ENCODE measurements around the gene BMPR1A. TPM values are rescaled to one million over a fixed set of nuclear protein-coding genes. Genes with fewer than 3 reads are reported as not detected.

The BMPR1A gene
- total RNA-seq, 2 experiments from 2014 or later = 0.47 to 1.1 TPM

DNA sequence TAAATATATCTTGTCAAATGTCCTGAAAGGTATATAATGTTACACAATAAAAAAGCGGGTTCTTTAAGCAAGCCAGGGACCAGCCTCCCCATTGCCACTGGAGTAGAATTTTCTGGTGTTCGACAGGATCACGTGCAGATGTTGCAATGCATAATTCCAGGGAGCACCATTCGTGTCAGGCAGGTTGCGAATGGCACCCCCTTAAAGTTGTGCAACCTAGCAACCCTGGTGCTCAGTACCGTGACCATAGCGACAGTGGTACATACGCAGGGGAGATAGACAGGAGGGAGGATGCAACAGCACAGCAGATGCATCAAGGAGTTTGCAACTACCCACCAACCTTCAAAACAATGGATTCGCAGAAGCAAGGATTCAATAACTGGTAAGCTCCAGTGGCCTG is 6.6 kb upstream of the BMPR1A start:
- CTCF ChIA-PET (ENCODE audit: unreplicated experiment) = no interaction called here
- DNase-seq (ENCODE audit: low spot score) = no peak
- Histone ChIP-seq H3K79me2 (ENCODE audit: insufficient read depth, low read depth, low read length) (no peaks in the 10 kb centered on the region), H3K27ac (ENCODE audit: low read depth, low read length, poor library complexity, severe bottlenecking) (no peak overlapping the region), H3K9me3 (ENCODE audit: low read length) (no peaks in the 10 kb centered on the region), H3K36me3 (ENCODE audit: insufficient read depth, low read length) (no peaks in the 10 kb centered on the region), H3K4me1 (ENCODE audit: insufficient read depth, low read length, poor library complexity, severe bottlenecking) (peaks cover 6% of the 10 kb centered on the region), H3K4me2 (ENCODE audit: low read length) (no peak overlapping the region), H3K4me3 (ENCODE audit: low read depth, low read length, poor library complexity, severe bottlenecking) (no peak overlapping the region), H3K9me2 (ENCODE audit: insufficient read depth, low read length) (no peaks in the 10 kb centered on the region), H4K20me1 (ENCODE audit: insufficient read depth, low read length) (no peaks in the 10 kb centered on the region), H2AFZ (ENCODE audit: low read length) (no peak overlapping the region)
- no TSS peak for BruUV-seq (replicated peaks)
- intact Hi-C loops (cut with micrococcal nuclease; ENCODE audit: unreplicated experiment) = no loop called here
- POLR2A ChIA-PET = interaction anchor here (1.0 kb wide), 1 partner anchor 15 kb away, joined by 3 read pairs; no protein-coding TSS in a partner anchor
- no peak for TF ChIP-seq EZH2phosphoT487 (IDR thresholded peaks at IDR 0.05; ENCODE audit: borderline replicate concordance, low read depth, low read length)
- TF ChIP-seq, protein P1, sequence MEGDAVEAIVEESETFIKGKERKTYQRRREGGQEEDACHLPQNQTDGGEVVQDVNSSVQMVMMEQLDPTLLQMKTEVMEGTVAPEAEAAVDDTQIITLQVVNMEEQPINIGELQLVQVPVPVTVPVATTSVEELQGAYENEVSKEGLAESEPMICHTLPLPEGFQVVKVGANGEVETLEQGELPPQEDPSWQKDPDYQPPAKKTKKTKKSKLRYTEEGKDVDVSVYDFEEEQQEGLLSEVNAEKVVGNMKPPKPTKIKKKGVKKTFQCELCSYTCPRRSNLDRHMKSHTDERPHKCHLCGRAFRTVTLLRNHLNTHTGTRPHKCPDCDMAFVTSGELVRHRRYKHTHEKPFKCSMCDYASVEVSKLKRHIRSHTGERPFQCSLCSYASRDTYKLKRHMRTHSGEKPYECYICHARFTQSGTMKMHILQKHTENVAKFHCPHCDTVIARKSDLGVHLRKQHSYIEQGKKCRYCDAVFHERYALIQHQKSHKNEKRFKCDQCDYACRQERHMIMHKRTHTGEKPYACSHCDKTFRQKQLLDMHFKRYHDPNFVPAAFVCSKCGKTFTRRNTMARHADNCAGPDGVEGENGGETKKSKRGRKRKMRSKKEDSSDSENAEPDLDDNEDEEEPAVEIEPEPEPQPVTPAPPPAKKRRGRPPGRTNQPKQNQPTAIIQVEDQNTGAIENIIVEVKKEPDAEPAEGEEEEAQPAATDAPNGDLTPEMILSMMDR (conservative IDR thresholded peaks at IDR 0.05; ENCODE audit: low read length) = no peak

DNA sequence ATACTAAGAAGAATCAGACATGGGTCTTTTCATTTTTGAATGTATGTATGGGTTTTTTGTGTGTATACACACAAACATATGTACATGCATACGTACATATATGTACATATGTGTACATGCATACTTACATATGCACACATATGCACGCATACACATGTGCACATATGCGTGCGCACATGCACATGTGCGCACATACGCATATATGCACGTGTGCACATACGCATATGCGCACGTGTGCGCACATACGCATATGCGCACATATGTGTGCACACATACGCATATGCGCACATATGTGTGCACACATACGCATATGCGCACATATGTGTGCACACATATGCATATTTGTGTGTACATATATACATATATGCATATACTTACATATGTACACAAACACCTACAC is 4.9 kb upstream of the BMPR1A start:
- BruUV-seq (replicated peaks) = no TSS peak
- Histone ChIP-seq H3K4me3 (ENCODE audit: low read depth, low read length, poor library complexity, severe bottlenecking) (no peak overlapping the region), H3K9me3 (ENCODE audit: low read length) (no peaks in the 10 kb centered on the region), H4K20me1 (ENCODE audit: insufficient read depth, low read length) (no peaks in the 10 kb centered on the region), H3K27ac (ENCODE audit: low read depth, low read length, poor library complexity, severe bottlenecking) (no peak overlapping the region), H3K4me2 (ENCODE audit: low read length) (no peak overlapping the region), H3K36me3 (ENCODE audit: insufficient read depth, low read length) (no peaks in the 10 kb centered on the region), H3K9me2 (ENCODE audit: insufficient read depth, low read length) (no peaks in the 10 kb centered on the region), H3K79me2 (ENCODE audit: insufficient read depth, low read depth, low read length) (no peaks in the 10 kb centered on the region), H2AFZ (ENCODE audit: low read length) (no peak overlapping the region), H3K4me1 (ENCODE audit: insufficient read depth, low read length, poor library complexity, severe bottlenecking) (peaks cover 6% of the 10 kb centered on the region)
- intact Hi-C loops (cut with micrococcal nuclease; ENCODE audit: unreplicated experiment) = no loop called here
- DNase-seq (ENCODE audit: low spot score) = no peak
- ChIA-PET POLR2A (no interaction called here), CTCF (ENCODE audit: unreplicated experiment) (no interaction called here)
- TF ChIP-seq, protein P1 (conservative IDR thresholded peaks at IDR 0.05; ENCODE audit: low read length) = no peak
- no peak for TF ChIP-seq EZH2phosphoT487 (IDR thresholded peaks at IDR 0.05; ENCODE audit: borderline replicate concordance, low read depth, low read length)

DNA sequence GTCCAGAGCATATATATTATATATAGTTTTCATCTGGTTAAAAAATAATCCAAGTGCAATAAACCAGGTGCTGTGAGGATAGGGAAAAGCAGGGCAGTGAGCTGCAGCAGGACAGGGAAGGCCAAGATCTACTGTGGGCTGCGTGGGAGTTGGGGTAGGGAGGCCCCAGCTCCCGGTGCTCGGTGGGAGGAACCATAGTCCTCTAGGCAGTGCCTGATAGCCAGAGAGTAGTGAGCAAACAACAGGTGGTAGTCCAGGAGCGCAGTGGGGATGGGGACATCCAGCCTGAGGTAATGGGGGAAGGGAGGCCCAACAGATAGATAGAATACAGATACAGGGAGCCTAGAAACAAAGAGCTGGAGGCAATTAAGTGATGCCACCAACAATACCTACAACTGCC is 4.1 kb upstream of the BMPR1A start:
- Histone ChIP-seq H3K36me3 (ENCODE audit: insufficient read depth, low read length) (no peaks in the 10 kb centered on the region), H2AFZ (ENCODE audit: low read length) (no peak overlapping the region), H3K9me3 (ENCODE audit: low read length) (no peaks in the 10 kb centered on the region), H3K4me3 (ENCODE audit: low read depth, low read length, poor library complexity, severe bottlenecking) (no peak overlapping the region), H4K20me1 (ENCODE audit: insufficient read depth, low read length) (no peaks in the 10 kb centered on the region), H3K4me2 (ENCODE audit: low read length) (no peak overlapping the region), H3K27ac (ENCODE audit: low read depth, low read length, poor library complexity, severe bottlenecking) (no peak overlapping the region), H3K9me2 (ENCODE audit: insufficient read depth, low read length) (no peaks in the 10 kb centered on the region), H3K79me2 (ENCODE audit: insufficient read depth, low read depth, low read length) (no peaks in the 10 kb centered on the region), H3K4me1 (ENCODE audit: insufficient read depth, low read length, poor library complexity, severe bottlenecking) (peaks cover 6% of the 10 kb centered on the region)
- DNase-seq (ENCODE audit: low spot score) = no peak
- TF ChIP-seq, protein P1 (conservative IDR thresholded peaks at IDR 0.05; ENCODE audit: low read length) = no peak
- TF ChIP-seq EZH2phosphoT487 (IDR thresholded peaks at IDR 0.05; ENCODE audit: borderline replicate concordance, low read depth, low read length) = no peak
- intact Hi-C loops (cut with micrococcal nuclease; ENCODE audit: unreplicated experiment) = no loop called here
- BruUV-seq (replicated peaks) = no TSS peak
- CTCF ChIA-PET (ENCODE audit: unreplicated experiment) = interaction anchor here (1.5 kb wide), 1 partner anchor 57 kb away, joined by 3 read pairs; no protein-coding TSS in a partner anchor
- POLR2A ChIA-PET = interaction anchor here (0.6 to 1.1 kb wide), 2 partner anchors 16 to 120 kb away, joined by 3 to 5 read pairs; no protein-coding TSS in a partner anchor

All from OCI-LY7 (cell line).